ENCODE measurements around the gene DGKZ. TPM values are rescaled to one million over a fixed set of nuclear protein-coding genes. Genes with fewer than 3 reads are reported as not detected.

The DGKZ gene
- total and polyA plus RNA-seq, 2 donors (not counting 3 experiments of a cell fraction or from before 2014, with no cell fraction given) = 88.8 to 127 TPM

- H3K4me1 ChIP-seq (ENCODE audit: control insufficient read depth, extremely low read depth, insufficient read depth, low read length) = no peaks in the 10 kb centered on the region
- H3K4me2 ChIP-seq (ENCODE audit: insufficient read depth, low read length) = no peak overlapping the region
- no peak overlapping the region for H3K4me3 ChIP-seq (replicated peaks in 1 of 3; ENCODE audit: insufficient read depth in 1 of 3, low read depth in 1 of 3, low read length in 3 of 3)
- H4K20me1 ChIP-seq (replicated peaks; ENCODE audit: control insufficient read depth, extremely low read depth, insufficient read depth, low read length) = no peaks in the 10 kb centered on the region
- POLR2A ChIA-PET = interaction anchor here (0.7 kb wide), 1 partner anchor 33 kb away, joined by 8 read pairs; no protein-coding TSS in a partner anchor
- DNase-seq (ENCODE audit: low read depth, low spot score) (no peak), FAIRE-seq (no peak)
- intact Hi-C loops (cut with micrococcal nuclease) = no loop called here
- no peak overlapping the region for H3K9ac ChIP-seq (replicated peaks; ENCODE audit: extremely low read depth, insufficient read depth, low read length)
- H3K9me1 ChIP-seq (replicated peaks; ENCODE audit: control insufficient read depth, extremely low read depth, insufficient read depth, low read length) = no peaks in the 10 kb centered on the region
- no peak for TF ChIP-seq POLR2AphosphoS5 (IDR thresholded peaks at IDR 0.05; ENCODE audit: insufficient read depth, low read depth, low read length)
- TF ChIP-seq, protein P1, sequence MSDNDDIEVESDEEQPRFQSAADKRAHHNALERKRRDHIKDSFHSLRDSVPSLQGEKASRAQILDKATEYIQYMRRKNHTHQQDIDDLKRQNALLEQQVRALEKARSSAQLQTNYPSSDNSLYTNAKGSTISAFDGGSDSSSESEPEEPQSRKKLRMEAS (IDR thresholded peaks at IDR 0.05; ENCODE audit: insufficient read depth, insufficient read length) = no peak
- TF ChIP-seq EZH2 (IDR thresholded peaks at IDR 0.05; ENCODE audit: borderline replicate concordance, low read depth, low read length, severe bottlenecking) = no peak
- no peak for TF ChIP-seq POLR2A (IDR thresholded peaks at IDR 0.05; ENCODE audit: low read depth, low read length)
- TF ChIP-seq FOS (IDR thresholded peaks at IDR 0.05; ENCODE audit: borderline replicate concordance, insufficient read depth, low read length) = no peak
- no peak for TF ChIP-seq CTCF (IDR thresholded peaks at IDR 0.05; ENCODE audit: extremely low read depth in 1 of 2, insufficient read depth in 1 of 2, low read depth in 1 of 2, low read length in 2 of 2)
- TF ChIP-seq MYC (IDR thresholded peaks at IDR 0.05; ENCODE audit: low read depth, low read length) = no peak
- TF ChIP-seq JUN (IDR thresholded peaks at IDR 0.05; ENCODE audit: borderline replicate concordance, insufficient read depth, insufficient read length, low read depth) = no peak
- dilution Hi-C loops (cut with MboI; ENCODE audit: extremely low pct_ligation_motif_present, low sequenced_read_pairs) = no loop called here
- no peaks in the 10 kb centered on the region for H3K36me3 ChIP-seq (ENCODE audit: control insufficient read depth in 2 of 2, extremely low read depth in 1 of 2, insufficient read depth in 2 of 2, low read length in 2 of 2)
- H2AFZ ChIP-seq (ENCODE audit: low read depth, low read length) = no peak overlapping the region
- H3K27ac ChIP-seq (ENCODE audit: insufficient read depth, low read depth, low read length) = no peak overlapping the region
- BruUV-seq (replicated peaks) = no TSS peak
- CTCF ChIA-PET = interaction anchor here (0.6 to 10.9 kb wide), 5 partner anchors 9 to 64 kb away, joined by 3 to 367 read pairs (median 6); no protein-coding TSS in a partner anchor
- no peaks in the 10 kb centered on the region for H3K27me3 ChIP-seq (ENCODE audit: control insufficient read depth in 2 of 2, insufficient read depth in 2 of 2, low read length in 2 of 2)
- no peaks in the 10 kb centered on the region for H3K9me3 ChIP-seq (replicated peaks; ENCODE audit: control insufficient read depth, insufficient read depth, low read length)
- no peaks in the 10 kb centered on the region for H3K79me2 ChIP-seq (ENCODE audit: control insufficient read depth, insufficient read depth, low read length)
Observed at GRCh38 chr11:46304605-46305179, 42.6 kb upstream of the DGKZ start.
